Transverse colon (tissue), 4 donors: ENCODE results near the gene KLHL41. TPM values are rescaled to one million over a fixed set of nuclear protein-coding genes. Genes with fewer than 3 reads are reported as not detected.

Experiments
- DNase-seq: peaks from one replicate; pipeline ENCODE4 v3.0.0-alpha.2; 2019
- H3K27ac ChIP-seq, 4 donors: fragments of 200-600 bp; sonication (generic); 2 replicates each; pipeline ENCODE4 v1.5.1; 2016 to 2018; ENCODE audit warnings: inconsistent platforms in 4 of 4
- H3K27me3 ChIP-seq: fragments of 200-600 bp; sonication (generic); 2 replicates; pipeline ENCODE4 v1.5.1; 2017; ENCODE audit warnings: inconsistent platforms
- H3K36me3 ChIP-seq, 4 donors: fragments of 200-600 bp; sonication (generic); 2 replicates each; pipeline ENCODE4 v1.5.1; 2017 to 2019; ENCODE audit warnings: inconsistent platforms in 4 of 4
- H3K4me1 ChIP-seq, 4 donors: fragments of 200-600 bp; sonication (generic); 2 replicates each; pipeline ENCODE4 v1.5.1; 2017 to 2020; ENCODE audit warnings: inconsistent platforms in 4 of 4
- H3K4me3 ChIP-seq, 4 donors: fragments of 200-600 bp; sonication (generic); 1 replicate in 1 of 4; 2 replicates in 3 of 4; pipeline versions ENCODE4 v1.5.1 to v1.6.1; 2017 to 2019; ENCODE audit warnings: inconsistent platforms in 4 of 4
- H3K9me3 ChIP-seq, 2 donors: fragments of 200-600 bp; sonication (generic); 2 replicates each; pipeline ENCODE4 v1.5.1; 2017 to 2019; ENCODE audit warnings: inconsistent platforms in 2 of 2
- CTCF ChIP-seq, 5 experiments: fragments of 200-600 bp in 3 of 5; fragments of 450-650 bp in 2 of 5; sonication (generic) in 3 of 5; IDR thresholded peaks; 1 replicate in 2 of 5; 2 replicates in 3 of 5; pipeline ENCODE4 v1.5.1; 2016 to 2017; ENCODE audit warnings: antibody characterized with exemption in 5 of 5, inconsistent platforms in 3 of 5, mild to moderate bottlenecking in 2 of 5, moderate library complexity in 1 of 5
- EP300 ChIP-seq: sonication (generic); formaldehyde crosslinking; IDR thresholded peaks from one replicate; pipeline ENCODE4 v1.6.1; 2017; ENCODE audit warnings: antibody characterized with exemption, low read depth
- POLR2A ChIP-seq: fragments of 450-650 bp; IDR thresholded peaks from one replicate; pipeline ENCODE4 v1.6.1; 2016; ENCODE audit warnings: antibody characterized with exemption, mild to moderate bottlenecking, moderate library complexity
- POLR2AphosphoS5 ChIP-seq, 3 donors: sonication (generic); formaldehyde crosslinking; IDR thresholded peaks; one replicate each; pipeline ENCODE4 v1.6.1; 2016; ENCODE audit warnings: antibody characterized with exemption in 3 of 3
- WGBS, 2 donors: methylation state at CpG; one replicate each; pipeline ENCODE4 v1.1.5; 2018; ENCODE audit warnings: low coverage in 1 of 2; 5-methylcytosine and 5-hydroxymethylcytosine counted together
- in situ Hi-C, 4 donors: fragments of 200-750 bp; cut with MboI; loops; one replicate each; pipeline versions ENCODE4 v1.15.0 to v1.15.1; 2017; ENCODE audit warnings: low sequenced_read_pairs in 3 of 4, low pct_ligation_motif_present in 1 of 4, low pct_unique_long_range_greater_than_20kb in 1 of 4
- intact Hi-C: fragments of 100-400 bp; cut with DNase I; formaldehyde crosslinking; loops from one replicate; pipeline ENCODE4 v1.15.1; 2023; ENCODE audit warnings: low total_unique reads
- total RNA-seq, 4 donors: library from RNA; depleted of rRNA; stranded (reverse); fragments of >200 nt; gene quantifications; one replicate each; pipeline ENCODE4 v1.1.0, GENCODE V29; 2016

KLHL41 gene
- total RNA-seq, 4 donors from 2014 or later: 1.1 to 3.4 TPM; not detected in 2

- DNase-seq: no peak
- no peak overlapping the region for H3K27ac ChIP-seq
- no peaks in the 10 kb centered on the region for H3K4me1 ChIP-seq
- H3K27me3 ChIP-seq: no peaks in the 10 kb centered on the region
- in situ Hi-C loops: no loop called here
- H3K9me3 ChIP-seq: no peaks in the 10 kb centered on the region
- no peak overlapping the region for H3K4me3 ChIP-seq
- TF ChIP-seq EP300: no peak
- no peak for TF ChIP-seq POLR2AphosphoS5 (IDR thresholded peaks at IDR 0.05)
- no peak for TF ChIP-seq POLR2A
- no peak for TF ChIP-seq CTCF (IDR thresholded peaks at IDR 0.05)
- intact Hi-C loops: no loop called here
- no peaks in the 10 kb centered on the region for H3K36me3 ChIP-seq
Measured at GRCh38 chr2:169520896-169521295, 11.4 kb downstream of the KLHL41 start.

GRCh38 chr2:169523681-169524080 is 14.2 kb downstream of the KLHL41 start:
- H3K36me3 ChIP-seq: no peaks in the 10 kb centered on the region
- no peaks in the 10 kb centered on the region for H3K4me1 ChIP-seq
- no peak for DNase-seq
- no peak overlapping the region for H3K4me3 ChIP-seq
- TF ChIP-seq POLR2AphosphoS5 (IDR thresholded peaks at IDR 0.05) (no peak), CTCF (IDR thresholded peaks at IDR 0.05) (no peak), EP300 (no peak), POLR2A (no peak)
- H3K9me3 ChIP-seq: no peaks in the 10 kb centered on the region
- no peak overlapping the region for H3K27ac ChIP-seq
- in situ Hi-C loops: no loop called here
- 62 to 77% methylated on average over 4 to 5 of the region's 5 CpGs for WGBS, 2 donors
- H3K27me3 ChIP-seq: no peaks in the 10 kb centered on the region
- intact Hi-C loops: no loop called here

GRCh38 chr2:169525434-169525833 is 15.9 kb downstream of the KLHL41 start:
- H3K27me3 ChIP-seq: no peaks in the 10 kb centered on the region
- DNase-seq: no peak
- intact Hi-C loops (no loop called here), in situ Hi-C loops (no loop called here)
- H3K36me3 ChIP-seq: peaks cover 0 to 6% (median 0%) of the 10 kb centered on the region in 4 donors
- no peak overlapping the region for H3K4me3 ChIP-seq
- H3K9me3 ChIP-seq: no peaks in the 10 kb centered on the region
- H3K27ac ChIP-seq: no peak overlapping the region
- no peaks in the 10 kb centered on the region for H3K4me1 ChIP-seq
- TF ChIP-seq CTCF (IDR thresholded peaks at IDR 0.05) (no peak), EP300 (no peak), POLR2A (no peak), POLR2AphosphoS5 (IDR thresholded peaks at IDR 0.05) (no peak)
- 72 to 77% methylated on average over 2 of the region's 2 CpGs for WGBS, 2 donors

GRCh38 chr2:169526451-169526850 is 16.9 kb downstream of the KLHL41 start:
- in situ Hi-C loops: no loop called here
- TF ChIP-seq POLR2AphosphoS5 (IDR thresholded peaks at IDR 0.05) (no peak), EP300 (no peak), POLR2A (no peak), CTCF (IDR thresholded peaks at IDR 0.05) (no peak)
- no peak overlapping the region for H3K27ac ChIP-seq
- no peaks in the 10 kb centered on the region for H3K9me3 ChIP-seq
- no peaks in the 10 kb centered on the region for H3K27me3 ChIP-seq
- intact Hi-C loops: no loop called here
- peaks cover 0 to 12% (median 2%) of the 10 kb centered on the region in 4 donors for H3K36me3 ChIP-seq
- H3K4me1 ChIP-seq: no peaks in the 10 kb centered on the region
- H3K4me3 ChIP-seq: no peak overlapping the region
- DNase-seq: no peak
